Stimulated activated effector memory CD8-positive, alpha-beta T cell treated with anti-CD3 and anti-CD28 coated beads, Interleukin-12 subunit alpha, Interleukin-12 subunit beta, amount 100 ng/mL, for 72 hours (primary cell): Measurements from ENCODE around the gene PELI1.
"Not testable (repeated sequence)": the region's sequence is repeated elsewhere in the genome, so short reads cannot be mapped to it uniquely, and the experiment has no call there.

Experiments used
- ATAC-seq: fragments of 150-1000 bp; cut with Tn5 transposase; 2 replicates; pipeline ENCODE4 v1.10.0; 2021
- DNase-seq, 2 donors: peaks; one replicate each; pipeline ENCODE4 v3.0.0; 2021 to 2022; ENCODE audit warnings: low spot score in 2 of 2
- H3K27ac Mint-ChIP-seq: one replicate; pipeline ENCODE4 v1.8.0; 2022; ENCODE audit warnings: mild to moderate bottlenecking, mixed read lengths
- H3K36me3 Mint-ChIP-seq: one replicate; pipeline ENCODE4 v1.8.0; 2022; ENCODE audit warnings: mild to moderate bottlenecking, mixed read lengths
- H3K4me1 Mint-ChIP-seq: one replicate; pipeline ENCODE4 v1.8.0; 2022; ENCODE audit warnings: mixed read lengths
- H3K4me3 Mint-ChIP-seq: one replicate; pipeline ENCODE4 v1.8.0; 2022; ENCODE audit warnings: mild to moderate bottlenecking, mixed read lengths
- H3K9me3 Mint-ChIP-seq: one replicate; pipeline ENCODE4 v1.8.0; 2022; ENCODE audit warnings: mixed read lengths

The PELI1 gene

GRCh38 chr2:64093341-64093740 lies 50.9 kb downstream of the PELI1 start:
- Mint-ChIP-seq H3K27ac (no peak overlapping the region), H3K9me3 (no peaks in the 10 kb centered on the region), H3K36me3 (peaks cover 74% of the 10 kb centered on the region), H3K4me1 (no peaks in the 10 kb centered on the region), H3K4me3 (no peak overlapping the region)
- DNase-seq = no peak
- no peak for ATAC-seq

DNA sequence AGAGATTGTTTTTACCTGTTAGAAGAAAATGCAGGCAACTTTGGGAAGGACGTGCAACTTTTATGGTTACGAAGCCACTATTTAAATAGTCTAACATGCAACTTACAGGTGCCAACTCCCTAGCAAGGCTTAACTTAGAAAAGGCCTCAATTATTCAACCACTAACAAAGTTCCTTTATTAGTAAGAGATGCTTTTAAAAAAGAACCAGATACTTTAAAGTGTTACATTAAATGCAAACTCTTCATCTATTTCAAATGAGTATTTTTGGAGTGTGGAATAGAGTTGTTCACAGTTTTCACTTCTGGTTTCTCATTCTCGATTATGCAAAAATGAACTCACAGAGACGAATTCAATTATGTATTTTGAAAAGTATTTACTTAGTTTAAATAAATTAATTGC lies 51.7 kb downstream of the PELI1 start:
- Mint-ChIP-seq H3K27ac (no peak overlapping the region), H3K4me3 (no peak overlapping the region), H3K36me3 (peaks cover 66% of the 10 kb centered on the region), H3K4me1 (no peaks in the 10 kb centered on the region), H3K9me3 (no peaks in the 10 kb centered on the region)
- ATAC-seq = no peak
- DNase-seq = no peak

- Mint-ChIP-seq H3K9me3 (no peaks in the 10 kb centered on the region), H3K27ac (no peak overlapping the region), H3K36me3 (peaks cover 43% of the 10 kb centered on the region), H3K4me3 (no peak overlapping the region), H3K4me1 (peaks cover 6% of the 10 kb centered on the region)
- DNase-seq = no peak
- no peak for ATAC-seq
These were observed 54.0 kb downstream of the PELI1 start for GRCh38 chr2:64090264-64090663.

- ATAC-seq (no peak), DNase-seq (no peak)
- H3K9me3 Mint-ChIP-seq = no peaks in the 10 kb centered on the region
- peaks cover 9% of the 10 kb centered on the region for H3K36me3 Mint-ChIP-seq
- no peak overlapping the region for H3K4me3 Mint-ChIP-seq
- H3K4me1 Mint-ChIP-seq = peaks cover 6% of the 10 kb centered on the region
- peak overlapping the region; percentile 43 for H3K27ac Mint-ChIP-seq
These were observed 57.7 kb downstream of the PELI1 start for GRCh38 chr2:64086347-64087082.

DNA sequence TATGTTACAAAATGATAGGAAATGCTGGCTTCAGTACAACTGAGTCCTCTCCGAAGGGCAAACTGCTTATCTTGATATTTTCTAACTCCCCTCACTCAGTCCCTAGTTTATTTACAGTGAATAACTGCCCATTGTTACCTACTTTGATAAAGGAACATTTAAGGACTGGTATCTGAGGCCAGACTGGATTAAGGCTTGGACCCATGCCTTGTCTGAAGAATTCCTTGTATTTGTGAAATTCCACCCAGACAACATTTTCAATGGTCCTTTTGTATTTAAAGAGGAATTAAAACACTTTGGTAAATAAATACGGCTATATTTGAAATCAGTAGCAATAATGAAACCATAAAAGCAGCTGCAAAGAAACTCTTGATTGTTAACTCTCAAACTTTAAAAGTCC lies 58.3 kb downstream of the PELI1 start:
- Mint-ChIP-seq H3K4me1 (peaks cover 6% of the 10 kb centered on the region), H3K9me3 (no peaks in the 10 kb centered on the region), H3K4me3 (no peak overlapping the region), H3K27ac (no peak overlapping the region), H3K36me3 (peaks cover 3% of the 10 kb centered on the region)
- no peak for DNase-seq
- no peak for ATAC-seq

DNA sequence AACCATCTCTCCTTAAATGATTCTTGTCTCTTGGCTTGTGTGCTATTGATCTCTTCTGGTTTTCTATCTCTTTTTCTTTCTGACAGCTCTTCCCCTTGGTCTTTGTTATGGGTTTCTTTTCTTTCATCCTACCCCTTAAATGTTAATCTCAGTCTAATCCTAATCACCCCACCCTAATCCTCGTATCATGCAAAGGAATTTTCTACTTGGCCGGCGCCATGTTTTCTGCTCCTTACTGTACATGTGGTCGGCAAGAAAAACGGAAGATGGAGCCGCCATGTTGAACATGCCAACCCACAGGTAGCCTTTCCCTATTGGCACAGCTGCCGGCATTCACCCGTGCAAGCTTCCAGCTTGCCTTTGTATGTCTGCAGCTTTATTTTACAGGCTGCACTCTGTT lies 63.2 kb downstream of the PELI1 start:
- no peak for DNase-seq
- no peak overlapping the region for H3K27ac Mint-ChIP-seq
- H3K4me1 Mint-ChIP-seq = no peaks in the 10 kb centered on the region

GRCh38 chr2:64080179-64080578 lies 64.0 kb downstream of the PELI1 start:
- Mint-ChIP-seq H3K9me3 (no peaks in the 10 kb centered on the region), H3K4me1 (no peaks in the 10 kb centered on the region), H3K36me3 (no peaks in the 10 kb centered on the region), H3K27ac (no peak overlapping the region), H3K4me3 (no peak overlapping the region)
- DNase-seq = no peak
- ATAC-seq = no peak

More for the DNA sequence above, 63.2 kb downstream of the PELI1 start:
- Mint-ChIP-seq H3K36me3 (no peaks in the 10 kb centered on the region), H3K9me3 (no peaks in the 10 kb centered on the region), H3K4me3 (no peak overlapping the region)
- no peak for ATAC-seq

DNA sequence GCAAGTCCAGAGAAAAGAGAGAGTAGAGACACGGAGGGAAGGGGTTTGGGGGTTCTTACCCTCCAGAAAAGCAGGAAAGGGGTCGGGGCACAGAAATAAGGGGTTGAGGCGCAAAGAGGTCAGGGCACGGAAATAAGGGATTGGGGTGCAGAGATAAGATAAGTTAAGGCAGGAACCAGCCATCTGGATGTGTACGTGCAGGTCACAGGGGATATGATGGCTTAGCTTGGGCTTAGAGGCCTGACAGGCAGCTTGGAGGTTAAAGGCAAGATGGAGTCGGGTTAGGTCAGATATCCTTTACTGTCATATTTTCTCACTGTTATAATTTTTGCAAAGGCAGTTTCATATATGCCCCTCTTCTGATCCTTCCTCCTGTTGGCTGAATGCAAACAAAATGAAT lies 64.5 kb downstream of the PELI1 start:
- H3K4me3 Mint-ChIP-seq, H3K36me3 Mint-ChIP-seq, H3K9me3 Mint-ChIP-seq, DNase-seq, ATAC-seq, H3K27ac Mint-ChIP-seq, H3K4me1 Mint-ChIP-seq: not testable (repeated sequence)

- not testable (repeated sequence) for H3K27ac Mint-ChIP-seq, H3K4me1 Mint-ChIP-seq, ATAC-seq, H3K36me3 Mint-ChIP-seq, DNase-seq, H3K4me3 Mint-ChIP-seq, H3K9me3 Mint-ChIP-seq
These were observed 67.4 kb downstream of the PELI1 start for GRCh38 chr2:64076828-64077227.

DNA sequence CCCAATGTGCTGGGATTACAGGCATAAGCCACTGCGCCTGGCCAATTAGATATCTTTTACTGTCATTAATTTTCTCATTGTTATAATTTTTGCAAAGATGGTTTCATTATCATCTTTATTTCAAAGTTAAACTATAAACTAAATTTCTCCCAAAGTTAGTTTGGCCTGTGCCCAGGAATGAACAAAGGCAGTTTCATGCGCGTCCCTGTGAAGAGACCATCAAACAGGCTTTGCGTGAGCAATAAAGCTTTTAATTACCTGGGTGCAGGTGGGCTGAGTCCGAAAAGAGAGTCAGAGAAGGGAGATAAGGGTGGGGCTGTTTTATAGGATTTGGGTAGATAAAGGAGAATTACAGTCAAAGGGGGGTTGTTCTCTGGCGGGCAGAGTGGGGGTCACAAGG lies 69.6 kb downstream of the PELI1 start:
- not testable (repeated sequence) for DNase-seq, ATAC-seq, H3K9me3 Mint-ChIP-seq, H3K36me3 Mint-ChIP-seq, H3K4me3 Mint-ChIP-seq, H3K4me1 Mint-ChIP-seq, H3K27ac Mint-ChIP-seq

- DNase-seq (no peak), ATAC-seq (no peak)
- Mint-ChIP-seq H3K4me1 (peaks cover 13% of the 10 kb centered on the region), H3K4me3 (no peak overlapping the region), H3K27ac (no peak overlapping the region), H3K36me3 (no peaks in the 10 kb centered on the region), H3K9me3 (no peaks in the 10 kb centered on the region)
These were observed 76.9 kb downstream of the PELI1 start for GRCh38 chr2:64067326-64067725.

DNA sequence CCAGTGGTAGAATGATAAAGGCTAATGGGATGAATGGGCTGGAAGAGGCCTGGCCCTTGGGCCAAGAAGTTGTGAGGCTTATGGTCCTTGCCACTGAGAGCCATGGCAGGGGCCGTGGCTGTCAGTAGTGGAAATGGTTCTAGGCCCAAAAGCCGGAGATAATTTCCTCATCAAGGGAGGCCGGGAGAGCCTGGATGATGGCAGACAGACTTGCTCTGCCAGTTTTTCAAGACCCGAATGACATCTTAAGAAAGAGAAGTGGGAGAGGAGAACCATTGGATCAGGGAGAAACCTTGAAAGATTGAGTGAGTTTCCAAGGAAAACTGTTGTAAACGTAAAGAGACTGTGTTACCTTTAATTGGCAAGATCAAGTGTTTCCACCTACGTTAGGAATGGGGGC lies 78.7 kb downstream of the PELI1 start:
- no peak overlapping the region for H3K4me3 Mint-ChIP-seq
- DNase-seq (no peak), ATAC-seq (no peak)
- no peaks in the 10 kb centered on the region for H3K36me3 Mint-ChIP-seq
- H3K4me1 Mint-ChIP-seq = peaks cover 13% of the 10 kb centered on the region
- no peaks in the 10 kb centered on the region for H3K9me3 Mint-ChIP-seq
- no peak overlapping the region for H3K27ac Mint-ChIP-seq

DNA sequence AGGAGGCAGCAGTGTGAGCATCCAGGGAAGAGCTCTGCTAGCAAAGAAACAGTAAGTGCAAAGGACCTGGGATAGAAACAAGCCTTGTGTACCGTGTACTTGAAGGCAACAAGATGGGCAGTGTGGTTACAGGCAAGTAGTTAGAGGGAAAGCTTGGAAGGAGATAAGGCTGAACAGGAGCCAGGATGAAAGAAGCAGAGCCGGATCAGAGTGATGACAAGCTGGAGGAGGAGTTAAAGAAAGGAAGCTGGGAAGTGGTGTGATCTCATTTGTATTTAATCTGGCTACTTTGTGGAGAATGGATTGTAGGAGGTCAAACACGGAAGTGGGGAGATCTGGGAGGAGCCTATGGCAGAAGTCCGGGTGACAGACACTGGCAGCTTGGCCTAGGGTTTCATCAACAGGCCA lies 80.3 kb downstream of the PELI1 start:
- no peaks in the 10 kb centered on the region for H3K9me3 Mint-ChIP-seq

DNA sequence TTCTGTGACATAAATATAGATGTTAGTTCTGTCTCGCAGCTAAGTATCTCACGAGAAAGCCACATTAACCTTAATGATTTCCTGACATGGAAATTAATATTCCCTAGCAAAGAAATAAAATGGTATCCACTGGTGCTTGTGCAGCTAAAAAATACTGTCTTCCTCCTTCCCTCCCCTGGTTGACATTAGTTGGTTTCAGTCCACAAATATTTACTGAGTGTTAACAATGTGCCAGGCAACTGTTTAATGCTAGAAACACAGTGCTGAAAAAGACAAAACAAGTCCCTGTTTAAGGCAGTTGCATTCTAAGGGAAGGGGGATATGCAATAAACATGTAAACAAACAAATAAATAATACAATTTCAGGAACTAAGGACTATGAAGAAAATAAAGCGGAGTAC lies 80.8 kb downstream of the PELI1 start:
- no peak overlapping the region for H3K4me3 Mint-ChIP-seq
- DNase-seq (no peak), ATAC-seq (no peak)
- H3K36me3 Mint-ChIP-seq = no peaks in the 10 kb centered on the region
- H3K4me1 Mint-ChIP-seq = peaks cover 13% of the 10 kb centered on the region
- H3K27ac Mint-ChIP-seq = peak overlapping the region; percentile 2
- no peaks in the 10 kb centered on the region for H3K9me3 Mint-ChIP-seq

More for the DNA sequence above, 80.3 kb downstream of the PELI1 start:
- Mint-ChIP-seq H3K4me1 (peaks cover 13% of the 10 kb centered on the region), H3K36me3 (no peaks in the 10 kb centered on the region), H3K4me3 (no peak overlapping the region), H3K27ac (peak overlapping the region; percentile 2)
- ATAC-seq (no peak), DNase-seq (no peak)

- no peaks in the 10 kb centered on the region for H3K36me3 Mint-ChIP-seq
- no peak overlapping the region for H3K27ac Mint-ChIP-seq
- no peak overlapping the region for H3K4me3 Mint-ChIP-seq
- H3K9me3 Mint-ChIP-seq = no peaks in the 10 kb centered on the region
- H3K4me1 Mint-ChIP-seq = peaks cover 13% of the 10 kb centered on the region
- ATAC-seq = no peak
- no peak for DNase-seq
These were observed 81.4 kb downstream of the PELI1 start for GRCh38 chr2:64062840-64063239.

DNA sequence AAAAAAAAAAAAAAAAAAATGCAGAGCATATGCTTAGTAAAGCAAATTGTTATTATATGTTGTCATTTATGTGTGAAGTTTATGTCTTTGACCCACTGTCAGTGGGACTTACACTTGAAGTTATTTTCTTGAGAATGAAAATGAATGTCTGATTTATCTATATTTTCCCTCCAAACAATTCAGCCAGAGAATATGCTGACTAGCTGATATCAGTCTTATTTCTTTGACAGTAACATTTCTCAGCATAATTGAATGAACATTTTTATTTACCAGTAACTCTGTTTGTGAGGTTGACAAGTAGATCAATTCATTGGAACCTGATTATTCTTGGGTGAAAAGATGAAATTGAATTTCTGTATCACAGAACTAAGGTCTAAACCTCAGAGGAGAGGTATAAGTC lies 85.0 kb downstream of the PELI1 start:
- DNase-seq (no peak), ATAC-seq (no peak)
- no peak overlapping the region for H3K4me3 Mint-ChIP-seq
- no peaks in the 10 kb centered on the region for H3K9me3 Mint-ChIP-seq
- peaks cover 6% of the 10 kb centered on the region for H3K4me1 Mint-ChIP-seq
- H3K27ac Mint-ChIP-seq = no peak overlapping the region
- no peaks in the 10 kb centered on the region for H3K36me3 Mint-ChIP-seq

DNA sequence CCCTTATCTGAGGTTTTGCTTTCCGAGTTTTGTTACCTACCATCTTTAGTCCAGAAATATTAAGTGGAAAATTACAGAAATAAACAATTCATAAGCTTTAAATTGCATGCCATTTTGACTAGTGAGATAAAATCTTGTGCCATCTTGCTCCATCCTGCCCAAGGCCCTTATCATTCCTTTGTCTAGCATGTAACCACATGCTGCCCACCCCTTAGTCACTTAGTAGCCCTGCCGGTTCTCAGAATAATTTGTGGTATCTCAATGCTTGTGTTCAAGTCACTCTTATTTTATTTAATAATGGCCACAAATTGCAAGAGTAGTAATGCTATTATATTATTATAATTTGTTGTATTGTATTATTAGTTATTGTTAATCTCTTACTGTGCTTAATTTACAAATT lies 88.2 kb downstream of the PELI1 start:
- no peaks in the 10 kb centered on the region for H3K9me3 Mint-ChIP-seq
- no peak overlapping the region for H3K4me3 Mint-ChIP-seq
- H3K4me1 Mint-ChIP-seq = no peaks in the 10 kb centered on the region
- no peak for DNase-seq
- ATAC-seq = no peak
- H3K36me3 Mint-ChIP-seq = no peaks in the 10 kb centered on the region
- no peak overlapping the region for H3K27ac Mint-ChIP-seq
